Activated naive CD4-positive, alpha-beta T cell treated with anti-CD3 and anti-CD28 coated beads for 36 hours (primary cell): ENCODE measurements around the gene CDRT15L2. TPM values are rescaled to one million over a fixed set of nuclear protein-coding genes. Genes with fewer than 3 reads are reported as not detected.
"Not testable (repeated sequence)": the region's sequence is repeated elsewhere in the genome, so short reads cannot be mapped to it uniquely, and the experiment has no call there.

ENCODE experiments used
- CTCF ChIA-PET: fragments of 350-600 bp; sonication (Branson Sonifier 250); formaldehyde crosslinking; loops from one replicate; lab custom pipeline; 2021; ENCODE audit warnings: antibody characterized with exemption; lab: Charles Lee
- DNase-seq: peaks from one replicate; pipeline ENCODE4 v3.0.0-alpha.2; 2020
- H3K27ac Mint-ChIP-seq: one replicate; pipeline ENCODE4 v1.8.0; 2021; ENCODE audit warnings: mild to moderate bottlenecking, mixed read lengths
- H3K27me3 Mint-ChIP-seq: one replicate; pipeline ENCODE4 v1.8.0; 2021; ENCODE audit warnings: low read depth, mixed read lengths
- H3K36me3 Mint-ChIP-seq: one replicate; pipeline ENCODE4 v1.8.0; 2021; ENCODE audit warnings: low read depth, mixed read lengths
- H3K4me1 Mint-ChIP-seq: one replicate; pipeline ENCODE4 v1.8.0; 2021; ENCODE audit warnings: low read depth, mixed read lengths
- H3K4me3 Mint-ChIP-seq: one replicate; pipeline ENCODE4 v1.8.0; 2021; ENCODE audit warnings: mild to moderate bottlenecking, moderate library complexity, mixed read lengths
- H3K9me3 Mint-ChIP-seq: one replicate; pipeline ENCODE4 v1.8.0; 2021; ENCODE audit warnings: mixed read lengths
- intact Hi-C: fragments of 100-400 bp; cut with micrococcal nuclease; formaldehyde crosslinking; loops from one replicate; pipeline ENCODE4 v1.15.1; 2023
- total RNA-seq, 2 experiments: library from RNA; stranded (reverse); gene quantifications; one replicate each; pipeline ENCODE4 v1.2.3, GENCODE V29; 2021

The CDRT15L2 gene
- total RNA-seq, 2 experiments from 2014 or later, result not detected

DNA sequence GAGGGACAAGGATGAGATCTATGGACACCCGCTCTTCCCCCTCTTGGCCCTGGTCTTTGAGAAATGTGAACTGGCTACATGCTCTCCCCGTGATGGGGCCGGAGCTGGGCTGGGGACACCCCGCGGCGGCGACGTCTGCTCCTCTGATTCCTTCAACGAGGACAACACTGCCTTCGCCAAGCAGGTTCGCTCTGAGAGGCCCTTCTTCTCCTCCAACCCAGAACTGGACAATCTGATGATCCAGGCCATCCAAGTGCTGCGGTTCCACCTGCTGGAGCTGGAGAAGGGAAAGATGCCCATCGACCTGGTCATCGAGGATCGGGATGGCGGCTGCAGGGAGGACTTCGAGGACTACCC, 9.9 kb downstream of the CDRT15L2 start:
- H3K27ac Mint-ChIP-seq, H3K27me3 Mint-ChIP-seq, H3K36me3 Mint-ChIP-seq, DNase-seq, H3K4me3 Mint-ChIP-seq, H3K9me3 Mint-ChIP-seq, intact Hi-C loops, CTCF ChIA-PET, H3K4me1 Mint-ChIP-seq: not testable (repeated sequence)

DNA sequence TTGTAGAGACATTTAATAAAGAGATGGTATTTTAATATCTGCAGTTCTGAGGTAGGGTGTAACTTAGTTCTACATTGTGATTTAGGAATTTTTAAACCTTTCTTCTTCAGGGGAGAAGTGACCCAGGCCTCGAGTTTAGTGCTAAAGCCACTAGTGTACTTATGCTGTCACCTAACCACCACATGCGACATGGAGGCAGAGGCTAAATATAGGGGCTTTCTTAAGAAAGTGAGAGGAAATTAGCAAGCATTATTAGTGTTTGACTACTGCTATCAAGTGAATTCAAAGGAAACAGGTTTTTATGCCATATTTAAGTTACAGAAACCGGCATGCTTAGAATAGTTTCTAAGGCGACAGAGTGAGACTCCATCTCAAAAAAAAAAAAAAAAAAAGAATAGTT, 11.5 kb downstream of the CDRT15L2 start:
- intact Hi-C loops, H3K27me3 Mint-ChIP-seq, CTCF ChIA-PET, H3K4me1 Mint-ChIP-seq, H3K27ac Mint-ChIP-seq, H3K4me3 Mint-ChIP-seq, DNase-seq, H3K9me3 Mint-ChIP-seq, H3K36me3 Mint-ChIP-seq: not testable (repeated sequence)

DNA sequence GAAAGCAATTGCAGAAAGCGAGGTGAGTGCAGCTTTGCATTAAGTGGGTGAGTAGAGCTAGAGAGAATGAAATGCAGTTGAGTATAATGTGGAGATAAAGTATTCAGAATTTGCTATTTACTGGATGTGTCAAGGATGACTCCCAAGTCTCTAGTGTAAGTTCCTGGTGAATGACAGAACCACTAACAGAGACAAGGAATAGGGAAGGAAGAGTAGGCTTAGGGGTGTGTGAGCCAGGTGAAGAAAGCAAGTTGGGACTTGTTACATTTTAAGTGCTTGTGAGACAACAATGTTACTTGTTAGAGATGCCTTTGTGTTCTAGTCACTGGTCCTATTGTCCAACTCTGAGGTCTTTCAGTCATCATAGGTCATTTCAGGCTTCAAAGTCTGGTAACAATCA, 26.0 kb downstream of the CDRT15L2 start:
- intact Hi-C loops, H3K4me3 Mint-ChIP-seq, H3K27ac Mint-ChIP-seq, H3K27me3 Mint-ChIP-seq, H3K9me3 Mint-ChIP-seq, H3K36me3 Mint-ChIP-seq, CTCF ChIA-PET, H3K4me1 Mint-ChIP-seq, DNase-seq: not testable (repeated sequence)

DNA sequence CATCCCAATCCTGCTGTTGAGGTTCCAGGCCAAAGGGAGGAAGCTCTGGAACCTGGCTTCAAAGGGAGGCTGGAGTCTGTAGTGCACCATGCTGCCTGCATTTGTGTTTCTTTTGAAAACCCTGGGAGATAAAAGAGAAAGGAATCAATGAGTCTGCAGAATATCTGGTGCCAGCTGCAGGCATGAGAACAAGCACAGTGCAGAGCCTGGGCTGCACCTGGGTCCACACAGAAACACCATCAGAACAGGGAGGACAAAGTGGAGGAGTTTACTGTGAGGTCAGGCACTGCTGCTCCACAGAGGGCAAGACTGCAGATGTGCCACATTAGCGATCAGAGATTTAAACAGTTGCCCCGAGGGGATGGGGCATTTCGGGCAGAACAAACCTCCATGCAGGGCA, 30.0 kb downstream of the CDRT15L2 start:
- H3K9me3 Mint-ChIP-seq, H3K36me3 Mint-ChIP-seq, intact Hi-C loops, H3K4me3 Mint-ChIP-seq, CTCF ChIA-PET, H3K4me1 Mint-ChIP-seq, H3K27me3 Mint-ChIP-seq, DNase-seq, H3K27ac Mint-ChIP-seq: not testable (repeated sequence)

DNA sequence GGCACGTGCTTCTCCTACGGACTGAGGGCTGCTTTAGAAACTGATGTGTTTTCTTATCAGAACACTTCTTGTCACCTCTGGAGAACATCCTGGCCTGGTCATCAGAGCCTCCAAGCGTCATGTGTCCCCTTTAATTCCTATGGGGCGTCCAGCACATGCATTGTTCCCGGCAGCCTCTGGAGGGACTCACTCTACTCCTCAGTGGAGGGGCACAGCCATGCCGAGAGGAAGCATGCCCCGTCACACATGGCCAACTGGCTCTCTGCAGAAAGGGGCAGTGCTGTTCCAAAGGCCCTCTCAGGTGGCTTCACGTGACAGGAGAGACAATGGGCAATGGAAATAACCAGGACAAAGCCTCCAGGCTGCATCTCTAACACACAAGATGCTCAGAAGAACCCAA, 31.8 kb downstream of the CDRT15L2 start:
- H3K4me3 Mint-ChIP-seq, result no peak overlapping the region
- H3K36me3 Mint-ChIP-seq, result no peaks in the 10 kb centered on the region
- CTCF ChIA-PET, result no interaction called here
- intact Hi-C loops, result no loop called here
- H3K4me1 Mint-ChIP-seq, result no peaks in the 10 kb centered on the region
- no peaks in the 10 kb centered on the region for H3K9me3 Mint-ChIP-seq
- no peaks in the 10 kb centered on the region for H3K27me3 Mint-ChIP-seq
- H3K27ac Mint-ChIP-seq, result no peak overlapping the region
- DNase-seq, result no peak

DNA sequence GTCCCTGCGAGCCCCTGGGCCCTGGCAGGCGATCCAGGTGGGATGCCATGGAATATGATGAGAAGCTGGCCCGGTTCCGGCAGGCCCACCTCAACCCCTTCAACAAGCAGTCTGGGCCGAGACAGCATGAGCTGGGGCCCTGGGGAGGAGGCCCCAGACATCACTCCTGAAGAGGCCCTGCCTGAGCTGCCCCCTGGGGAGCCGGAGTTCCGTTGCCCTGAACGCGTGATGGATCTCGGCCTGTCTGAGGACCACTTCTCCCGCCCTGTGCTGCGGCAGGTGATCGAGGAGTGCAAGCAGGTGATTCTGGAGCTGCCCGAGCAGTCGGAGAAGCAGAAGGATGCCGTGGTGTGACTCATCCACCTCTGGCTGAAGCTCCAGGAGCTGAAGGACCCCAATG, 33.1 kb downstream of the CDRT15L2 start:
- H3K27me3 Mint-ChIP-seq, result no peaks in the 10 kb centered on the region
- no peak for DNase-seq
- H3K36me3 Mint-ChIP-seq, result no peaks in the 10 kb centered on the region
- no peak overlapping the region for H3K27ac Mint-ChIP-seq
- no peak overlapping the region for H3K4me3 Mint-ChIP-seq
- intact Hi-C loops, result no loop called here
- CTCF ChIA-PET, result no interaction called here
- H3K9me3 Mint-ChIP-seq, result no peaks in the 10 kb centered on the region
- no peaks in the 10 kb centered on the region for H3K4me1 Mint-ChIP-seq

DNA sequence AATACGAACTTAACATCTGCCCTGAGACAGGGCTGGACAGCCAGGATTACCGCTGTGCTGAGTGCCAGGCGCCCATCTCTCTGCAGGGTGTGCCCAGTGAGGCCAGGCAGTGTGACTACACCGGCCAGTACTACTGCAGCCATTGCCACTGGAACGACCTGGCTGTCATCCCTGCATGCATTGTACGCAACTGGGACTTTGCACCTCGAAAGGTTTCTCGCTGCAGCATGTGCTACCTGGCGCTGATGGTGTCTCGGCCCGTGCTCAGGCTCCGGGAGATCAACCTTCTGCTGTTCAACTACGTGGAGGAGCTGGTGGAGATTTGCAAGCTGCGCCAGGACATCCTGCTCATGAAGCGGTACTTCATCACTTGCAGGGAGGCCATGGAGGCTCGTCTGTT, 33.7 kb downstream of the CDRT15L2 start:
- H3K36me3 Mint-ChIP-seq, result no peaks in the 10 kb centered on the region
- no peaks in the 10 kb centered on the region for H3K27me3 Mint-ChIP-seq
- H3K9me3 Mint-ChIP-seq, result no peaks in the 10 kb centered on the region
- H3K4me1 Mint-ChIP-seq, result no peaks in the 10 kb centered on the region
- no peak overlapping the region for H3K27ac Mint-ChIP-seq
- intact Hi-C loops, result no loop called here
- CTCF ChIA-PET, result no interaction called here
- no peak overlapping the region for H3K4me3 Mint-ChIP-seq
- DNase-seq, result no peak

DNA sequence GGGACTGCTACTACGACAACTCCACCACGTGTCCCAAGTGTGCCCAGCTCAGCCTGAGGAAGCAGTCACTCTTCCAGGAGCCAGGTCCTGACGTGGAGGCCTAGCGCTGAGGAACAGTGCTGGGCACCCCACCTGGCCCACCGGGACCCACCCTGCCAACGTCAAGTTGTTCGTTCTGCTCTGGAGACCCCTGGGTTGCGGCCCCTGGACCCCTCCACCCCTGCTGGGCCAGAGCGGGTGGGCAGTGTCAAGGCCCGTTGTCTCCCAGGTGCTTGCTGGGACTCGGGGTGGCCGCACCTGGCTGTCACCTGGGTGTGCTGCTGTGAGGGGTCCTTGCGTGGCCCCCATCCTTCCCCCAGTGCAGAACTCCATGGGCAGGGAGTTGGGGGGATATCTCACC, 34.4 kb downstream of the CDRT15L2 start:
- H3K4me1 Mint-ChIP-seq, result no peaks in the 10 kb centered on the region
- no peaks in the 10 kb centered on the region for H3K9me3 Mint-ChIP-seq
- intact Hi-C loops, result no loop called here
- no peaks in the 10 kb centered on the region for H3K27me3 Mint-ChIP-seq
- H3K27ac Mint-ChIP-seq, result no peak overlapping the region
- no peak for DNase-seq
- no peaks in the 10 kb centered on the region for H3K36me3 Mint-ChIP-seq
- CTCF ChIA-PET, result no interaction called here
- no peak overlapping the region for H3K4me3 Mint-ChIP-seq

DNA sequence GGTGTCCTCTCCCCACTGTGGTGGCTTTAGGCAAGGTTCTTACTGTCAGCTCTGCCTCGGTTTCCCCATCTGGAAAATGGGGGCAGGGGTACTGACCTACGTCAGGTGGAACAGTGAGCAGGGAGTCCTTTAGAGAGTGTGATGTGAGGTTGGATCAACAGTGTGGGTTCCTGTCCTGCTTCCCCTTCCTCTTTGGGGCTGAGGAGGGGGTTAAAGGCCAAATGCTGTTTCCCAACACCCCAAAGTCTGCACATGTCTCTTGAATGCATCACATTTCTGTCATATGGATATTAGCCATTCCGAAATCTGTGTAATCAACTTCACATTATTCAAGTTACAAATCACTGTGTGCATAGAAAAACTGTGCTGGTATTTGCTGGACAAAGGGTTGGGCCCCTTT, 35.9 kb downstream of the CDRT15L2 start:
- CTCF ChIA-PET, H3K4me1 Mint-ChIP-seq, H3K36me3 Mint-ChIP-seq, H3K4me3 Mint-ChIP-seq, H3K9me3 Mint-ChIP-seq, DNase-seq, intact Hi-C loops, H3K27me3 Mint-ChIP-seq, H3K27ac Mint-ChIP-seq: not testable (repeated sequence)

Other genes with a start within 250 kb of the CDRT15L2 start
- gene LGALS9B, start 112.2 kb upstream of the CDRT15L2 start, total RNA-seq, result not detected